ENCODE data around the gene COBL. TPM values are rescaled to one million over a fixed set of nuclear protein-coding genes. Genes with fewer than 3 reads are reported as not detected.

COBL gene
- polyA plus RNA-seq, 1 donor = 30.5 TPM

DNA sequence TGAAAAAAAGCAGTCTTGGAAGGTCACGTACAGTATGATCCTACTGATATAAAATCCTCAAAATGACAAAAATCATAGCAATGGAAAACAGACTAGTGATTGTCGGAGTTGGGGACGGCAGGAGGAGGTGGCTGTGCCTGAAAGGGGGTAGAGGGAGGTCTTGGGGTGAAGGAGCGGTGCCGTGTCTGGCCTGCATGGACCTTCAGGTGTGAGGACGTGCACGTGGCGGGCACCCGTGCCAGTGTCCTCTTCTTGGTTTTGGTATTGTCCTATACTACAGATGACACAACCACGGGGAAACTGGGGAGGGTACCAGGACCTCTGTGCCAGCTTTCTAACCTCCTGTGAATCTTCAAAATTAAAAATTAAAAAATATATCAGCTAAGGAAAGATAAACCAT lies 73.0 kb downstream of the COBL start:
- DNase-seq = no peak
- no CpG with 5 or more reads among the region's 10 CpGs for WGBS (ENCODE audit: insufficient coverage, low lambda C conversion rate)
- Histone ChIP-seq H3K36me3 (ENCODE audit: control insufficient read depth, insufficient read depth, low read length) (peaks cover 4% of the 10 kb centered on the region), H3K9me3 (ENCODE audit: control insufficient read depth, low read depth, low read length) (no peaks in the 10 kb centered on the region), H3K4me1 (ENCODE audit: control insufficient read depth, insufficient read depth, low read length) (no peaks in the 10 kb centered on the region), H3K27ac (ENCODE audit: low read length) (no peak overlapping the region), H3K4me3 (ENCODE audit: low read length) (no peak overlapping the region), H3K27me3 (ENCODE audit: control insufficient read depth, insufficient read depth, low read length) (no peaks in the 10 kb centered on the region)

DNA sequence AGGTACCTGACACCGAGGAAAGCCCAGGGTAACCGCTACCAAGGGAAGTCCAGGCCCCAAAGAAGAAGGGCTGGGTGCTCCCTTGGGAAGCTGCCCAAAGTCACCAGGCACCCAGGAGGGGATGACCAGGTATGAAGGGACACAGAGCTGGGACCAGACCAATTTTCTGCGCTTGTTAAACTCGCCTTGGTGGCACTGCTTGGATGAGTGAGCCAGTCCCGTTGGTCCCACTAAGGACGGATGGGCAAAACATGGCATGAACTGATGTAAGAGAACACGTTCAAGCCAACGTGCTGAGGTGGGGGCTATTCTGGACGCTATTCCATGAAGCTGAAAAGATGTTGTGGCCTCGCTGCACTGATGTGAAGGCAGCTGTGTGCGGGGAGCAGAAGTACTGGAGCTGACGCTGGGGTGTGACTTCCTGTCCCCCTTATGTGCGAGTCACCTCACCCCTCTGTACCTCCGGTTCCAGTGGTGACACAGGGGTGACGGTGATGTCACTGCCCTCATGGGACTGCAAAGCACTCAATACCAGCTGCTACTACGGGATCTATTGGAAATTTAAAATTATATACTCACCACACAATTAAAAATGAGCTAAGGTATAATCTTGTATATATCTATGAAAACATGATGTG lies 73.6 kb downstream of the COBL start:
- Histone ChIP-seq H3K4me1 (ENCODE audit: control insufficient read depth, insufficient read depth, low read length) (no peaks in the 10 kb centered on the region), H3K27me3 (ENCODE audit: control insufficient read depth, insufficient read depth, low read length) (no peaks in the 10 kb centered on the region), H3K9me3 (ENCODE audit: control insufficient read depth, low read depth, low read length) (no peaks in the 10 kb centered on the region), H3K36me3 (ENCODE audit: control insufficient read depth, insufficient read depth, low read length) (peaks cover 4% of the 10 kb centered on the region), H3K4me3 (ENCODE audit: low read length) (no peak overlapping the region), H3K27ac (ENCODE audit: low read length) (no peak overlapping the region)
- no CpG with 5 or more reads among the region's 16 CpGs for WGBS (ENCODE audit: insufficient coverage, low lambda C conversion rate)
- no peak for DNase-seq

DNA sequence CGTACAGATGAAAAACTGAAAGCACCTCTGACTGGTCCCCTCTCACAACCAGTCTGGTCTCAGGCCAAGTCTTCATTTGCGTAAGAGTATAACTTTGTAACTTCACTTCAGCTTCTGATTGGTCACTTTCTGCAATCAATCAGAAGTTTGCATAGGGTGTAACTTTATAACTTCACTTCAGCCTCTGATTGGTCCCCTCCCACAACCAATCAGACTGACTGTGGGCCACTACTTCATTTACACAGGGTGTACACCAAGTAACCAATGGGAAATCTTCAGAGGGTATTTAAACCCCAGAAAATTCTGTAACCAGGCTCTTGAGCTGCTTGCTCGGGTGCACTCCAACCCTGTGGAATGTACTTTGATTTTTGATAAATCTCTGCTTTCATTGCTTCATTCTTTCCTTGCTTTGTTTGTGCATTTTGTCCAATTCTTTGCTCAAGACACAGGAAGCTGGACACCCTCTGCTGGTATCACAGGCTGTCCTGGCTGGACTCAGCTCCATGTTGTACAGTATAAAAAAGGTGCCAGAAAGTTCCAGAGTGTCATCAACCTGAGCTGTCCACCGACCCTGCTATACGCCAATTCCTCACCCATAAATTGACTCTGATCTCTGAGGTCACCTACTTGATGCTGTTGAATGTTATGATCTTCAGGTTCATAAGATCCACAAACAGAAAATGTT lies 74.5 kb downstream of the COBL start:
- H3K27me3 ChIP-seq (ENCODE audit: control insufficient read depth, insufficient read depth, low read length) = no peaks in the 10 kb centered on the region
- no peaks in the 10 kb centered on the region for H3K4me1 ChIP-seq (ENCODE audit: control insufficient read depth, insufficient read depth, low read length)
- no peak overlapping the region for H3K4me3 ChIP-seq (ENCODE audit: low read length)
- no peak overlapping the region for H3K27ac ChIP-seq (ENCODE audit: low read length)
- WGBS (ENCODE audit: insufficient coverage, low lambda C conversion rate) = 85% methylated on average over 4 of the region's 5 CpGs
- H3K36me3 ChIP-seq (ENCODE audit: control insufficient read depth, insufficient read depth, low read length) = peaks cover 4% of the 10 kb centered on the region
- no peaks in the 10 kb centered on the region for H3K9me3 ChIP-seq (ENCODE audit: control insufficient read depth, low read depth, low read length)
- no peak for DNase-seq

- DNase-seq = no peak
- H3K4me3 ChIP-seq (ENCODE audit: low read length) = no peak overlapping the region
Observed at GRCh38 chr7:51240868-51241267, 75.7 kb downstream of the COBL start.

GRCh38 chr7:51239691-51240090 lies 76.9 kb downstream of the COBL start:
- Histone ChIP-seq H3K36me3 (ENCODE audit: control insufficient read depth, insufficient read depth, low read length) (peaks cover 4% of the 10 kb centered on the region), H3K9me3 (ENCODE audit: control insufficient read depth, low read depth, low read length) (no peaks in the 10 kb centered on the region)
- no CpG with 5 or more reads among the region's 3 CpGs for WGBS (ENCODE audit: insufficient coverage, low lambda C conversion rate)

More at GRCh38 chr7:51240868-51241267, 75.7 kb downstream of the COBL start:
- Histone ChIP-seq H3K4me1 (ENCODE audit: control insufficient read depth, insufficient read depth, low read length) (no peaks in the 10 kb centered on the region), H3K36me3 (ENCODE audit: control insufficient read depth, insufficient read depth, low read length) (peaks cover 4% of the 10 kb centered on the region), H3K27ac (ENCODE audit: low read length) (no peak overlapping the region), H3K9me3 (ENCODE audit: control insufficient read depth, low read depth, low read length) (no peaks in the 10 kb centered on the region), H3K27me3 (ENCODE audit: control insufficient read depth, insufficient read depth, low read length) (no peaks in the 10 kb centered on the region)
- 78% methylated on average over 2 of the region's 4 CpGs for WGBS (ENCODE audit: insufficient coverage, low lambda C conversion rate)

DNA sequence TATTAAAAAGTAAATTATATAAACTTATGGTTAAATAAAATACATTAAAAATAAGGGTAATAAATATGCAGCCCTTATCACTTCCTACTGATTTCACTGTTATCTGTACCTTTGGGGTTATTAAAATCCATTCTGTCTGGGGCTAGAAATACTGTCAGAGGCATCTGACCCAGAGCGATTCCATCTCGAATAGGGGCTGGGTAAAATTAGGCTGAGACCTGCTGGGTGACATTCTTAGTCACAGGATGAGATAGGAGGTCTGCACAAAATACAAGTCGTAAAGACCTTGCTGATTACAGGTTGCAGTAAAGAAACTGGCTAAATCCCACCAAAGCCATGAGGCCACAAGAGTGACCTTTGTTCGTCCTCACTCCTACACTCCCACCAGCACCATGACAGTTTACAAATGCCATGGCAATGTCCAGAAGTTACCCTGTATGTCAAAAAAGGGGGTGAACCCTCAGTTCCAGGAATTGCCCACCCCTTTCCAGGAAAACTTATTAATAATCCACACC lies 77.6 kb downstream of the COBL start:
- H3K27me3 ChIP-seq (ENCODE audit: control insufficient read depth, insufficient read depth, low read length) = no peaks in the 10 kb centered on the region
- H3K9me3 ChIP-seq (ENCODE audit: control insufficient read depth, low read depth, low read length) = no peaks in the 10 kb centered on the region
- WGBS (ENCODE audit: insufficient coverage, low lambda C conversion rate) = no CpG with 5 or more reads among the region's 4 CpGs
- H3K4me3 ChIP-seq (ENCODE audit: low read length) = no peak overlapping the region
- no peaks in the 10 kb centered on the region for H3K4me1 ChIP-seq (ENCODE audit: control insufficient read depth, insufficient read depth, low read length)
- no peak overlapping the region for H3K27ac ChIP-seq (ENCODE audit: low read length)
- peaks cover 4% of the 10 kb centered on the region for H3K36me3 ChIP-seq (ENCODE audit: control insufficient read depth, insufficient read depth, low read length)
- no peak for DNase-seq

More at GRCh38 chr7:51239691-51240090, 76.9 kb downstream of the COBL start:
- no peak overlapping the region for H3K27ac ChIP-seq (ENCODE audit: low read length)
- DNase-seq = no peak
- no peak overlapping the region for H3K4me3 ChIP-seq (ENCODE audit: low read length)
- no peaks in the 10 kb centered on the region for H3K27me3 ChIP-seq (ENCODE audit: control insufficient read depth, insufficient read depth, low read length)
- H3K4me1 ChIP-seq (ENCODE audit: control insufficient read depth, insufficient read depth, low read length) = no peaks in the 10 kb centered on the region

DNA sequence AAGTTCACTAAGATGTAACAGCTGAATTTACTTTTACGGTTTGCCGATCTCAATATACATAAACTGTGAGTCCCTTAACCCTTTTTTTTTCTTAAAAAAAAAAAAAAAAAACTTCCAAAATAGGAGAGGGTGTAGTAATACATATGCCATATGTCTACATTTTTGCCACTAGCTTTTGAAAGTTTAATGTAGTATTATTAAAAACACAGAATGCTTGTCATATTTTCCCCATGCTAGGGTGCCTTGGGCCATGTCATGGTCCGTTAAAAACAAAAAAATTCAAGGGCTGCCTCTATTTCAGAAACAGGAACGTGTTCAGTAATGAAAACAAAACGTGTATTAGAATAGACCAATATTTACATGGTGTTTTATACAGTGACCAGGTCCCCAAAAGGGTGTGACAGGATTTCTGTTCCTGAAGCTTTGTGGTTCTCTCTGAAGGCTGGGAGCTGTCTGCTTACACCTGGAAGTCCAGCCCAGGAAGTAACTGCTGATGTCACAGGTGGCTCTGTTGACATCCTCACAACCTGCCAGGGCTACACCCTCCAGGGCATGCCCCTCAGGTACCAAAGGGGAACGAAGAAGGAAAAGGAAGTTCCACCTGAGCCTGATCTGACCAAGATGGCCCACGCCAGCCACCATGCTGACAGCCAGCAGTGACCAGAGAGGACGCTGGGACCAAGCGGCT lies 79.0 kb downstream of the COBL start:
- H3K4me3 ChIP-seq (ENCODE audit: low read length) = no peak overlapping the region
- H3K27me3 ChIP-seq (ENCODE audit: control insufficient read depth, insufficient read depth, low read length) = no peaks in the 10 kb centered on the region
- DNase-seq = peak in 1 of 2 donors; percentile 36
- no peaks in the 10 kb centered on the region for H3K36me3 ChIP-seq (ENCODE audit: control insufficient read depth, insufficient read depth, low read length)
- no peaks in the 10 kb centered on the region for H3K9me3 ChIP-seq (ENCODE audit: control insufficient read depth, low read depth, low read length)
- no peaks in the 10 kb centered on the region for H3K4me1 ChIP-seq (ENCODE audit: control insufficient read depth, insufficient read depth, low read length)
- WGBS (ENCODE audit: insufficient coverage, low lambda C conversion rate) = 70% methylated on average over 5 of the region's 9 CpGs
- no peak overlapping the region for H3K27ac ChIP-seq (ENCODE audit: low read length)

- DNase-seq = no peak
- WGBS (ENCODE audit: insufficient coverage, low lambda C conversion rate) = no CpG with 5 or more reads among the region's 8 CpGs
Observed at GRCh38 chr7:51236470-51237132, 80.0 kb downstream of the COBL start.

GRCh38 chr7:51235593-51236313 lies 80.9 kb downstream of the COBL start:
- WGBS (ENCODE audit: insufficient coverage, low lambda C conversion rate) = no CpG with 5 or more reads among the region's 10 CpGs
- Histone ChIP-seq H3K4me1 (ENCODE audit: control insufficient read depth, insufficient read depth, low read length) (no peaks in the 10 kb centered on the region), H3K36me3 (ENCODE audit: control insufficient read depth, insufficient read depth, low read length) (peaks cover 2% of the 10 kb centered on the region), H3K4me3 (ENCODE audit: low read length) (no peak overlapping the region), H3K27ac (ENCODE audit: low read length) (no peak overlapping the region), H3K9me3 (ENCODE audit: control insufficient read depth, low read depth, low read length) (no peaks in the 10 kb centered on the region), H3K27me3 (ENCODE audit: control insufficient read depth, insufficient read depth, low read length) (no peaks in the 10 kb centered on the region)
- DNase-seq = no peak

More at GRCh38 chr7:51236470-51237132, 80.0 kb downstream of the COBL start:
- no peaks in the 10 kb centered on the region for H3K9me3 ChIP-seq (ENCODE audit: control insufficient read depth, low read depth, low read length)
- no peaks in the 10 kb centered on the region for H3K4me1 ChIP-seq (ENCODE audit: control insufficient read depth, insufficient read depth, low read length)
- no peaks in the 10 kb centered on the region for H3K27me3 ChIP-seq (ENCODE audit: control insufficient read depth, insufficient read depth, low read length)
- H3K36me3 ChIP-seq (ENCODE audit: control insufficient read depth, insufficient read depth, low read length) = no peaks in the 10 kb centered on the region
- H3K27ac ChIP-seq (ENCODE audit: low read length) = no peak overlapping the region
- no peak overlapping the region for H3K4me3 ChIP-seq (ENCODE audit: low read length)

All from large intestine (tissue), 3 donors.